Gastroesophageal sphincter (tissue), 4 donors: ENCODE measurements around the gene ZSCAN12. TPM values are rescaled to one million over a fixed set of nuclear protein-coding genes. Genes with fewer than 3 reads are reported as not detected.

ENCODE experiments used
- ATAC-seq: fragments of 150-250 bp; one replicate; pipeline ENCODE4 v1.9.1; 2016; ENCODE audit warnings: mild to moderate bottlenecking, moderate library complexity
- H3K27ac ChIP-seq, 4 donors: fragments of 200-600 bp; sonication (generic) in 3 of 4; 1 replicate in 3 of 4; 2 replicates in 1 of 4; pipeline ENCODE4 v1.5.1; 2016 to 2019
- H3K27me3 ChIP-seq: fragments of 200-600 bp; sonication (generic); one replicate; pipeline ENCODE4 v1.5.1; 2019
- H3K36me3 ChIP-seq, 2 donors: fragments of 200-600 bp; sonication (generic); one replicate each; pipeline ENCODE4 v1.5.1; 2019; ENCODE audit warnings: control low read depth in 1 of 2
- H3K4me1 ChIP-seq, 3 donors: fragments of 200-600 bp; sonication (generic); 1 replicate in 2 of 3; 2 replicates in 1 of 3; pipeline ENCODE4 v1.5.1; 2016 to 2019; ENCODE audit warnings: control low read depth in 2 of 3
- H3K4me3 ChIP-seq, 2 donors: fragments of 200-600 bp; sonication (generic); one replicate each; pipeline ENCODE4 v1.5.1; 2019; ENCODE audit warnings: mild to moderate bottlenecking in 1 of 2, moderate library complexity in 1 of 2
- H3K9me3 ChIP-seq, 3 donors: fragments of 200-600 bp; sonication (generic); one replicate each; pipeline ENCODE4 v1.5.1; 2017 to 2019; ENCODE audit warnings: control low read depth in 2 of 3
- CTCF ChIP-seq, 4 experiments: fragments of 200-600 bp in 2 of 4; fragments of 450-650 bp in 2 of 4; sonication (generic) in 1 of 4; IDR thresholded peaks; one replicate each; pipeline ENCODE4 v1.5.1; 2017 to 2019; ENCODE audit warnings: antibody characterized with exemption in 4 of 4, mild to moderate bottlenecking in 2 of 4, moderate library complexity in 2 of 4
- EP300 ChIP-seq: sonication (generic); formaldehyde crosslinking; IDR thresholded peaks from one replicate; pipeline ENCODE4 v1.6.1; 2017; ENCODE audit warnings: antibody characterized with exemption, mild to moderate bottlenecking
- POLR2A ChIP-seq, 2 donors: fragments of 450-650 bp; IDR thresholded peaks; one replicate each; pipeline ENCODE4 v1.6.1; 2017; ENCODE audit warnings: antibody characterized with exemption in 2 of 2, mild to moderate bottlenecking in 2 of 2, moderate library complexity in 1 of 2
- POLR2AphosphoS5 ChIP-seq: sonication (generic); formaldehyde crosslinking; IDR thresholded peaks from one replicate; pipeline ENCODE4 v1.6.1; 2017; ENCODE audit warnings: antibody characterized with exemption
- WGBS, 2 donors: methylation state at CpG; one replicate each; pipeline ENCODE4 v1.1.5; 2018; ENCODE audit warnings: low coverage in 1 of 2; 5-methylcytosine and 5-hydroxymethylcytosine counted together
- total RNA-seq, 4 donors: library from RNA; depleted of rRNA; stranded (reverse); fragments of >200 nt; gene quantifications; one replicate each; pipeline ENCODE4 v1.1.0, GENCODE V29; 2016

Gene ZSCAN12
- total RNA-seq, 4 donors from 2014 or later, result 5.6 to 8.6 (median 6.0) TPM

- ATAC-seq, result peak; percentile 97
- no peaks in the 10 kb centered on the region for H3K27me3 ChIP-seq
- WGBS, 2 donors, result 0% methylated on average over 1 to 15 of the region's 35 CpGs
- no peaks in the 10 kb centered on the region for H3K36me3 ChIP-seq
- peak within 1 kb of the TSS; percentile 73 to 81 for H3K4me3 ChIP-seq
- peaks cover 6 to 26% (median 10%) of the 10 kb centered on the region in 3 donors for H3K4me1 ChIP-seq
- peak; percentile 92 for TF ChIP-seq POLR2AphosphoS5
- no peak for TF ChIP-seq CTCF (IDR thresholded peaks at IDR 0.05)
- TF ChIP-seq EP300, result no peak
- peak; percentile 90 to 92 for TF ChIP-seq POLR2A (IDR thresholded peaks at IDR 0.05)
- H3K27ac ChIP-seq, result peak within 1 kb of the TSS; percentile 97 to 98 (median 98)
- H3K9me3 ChIP-seq, result no peaks in the 10 kb centered on the region
Measured at GRCh38 chr6:28335564-28336283, 63.8 kb downstream of the ZSCAN12 start, which contains the start of gene ZSCAN31. Gene ZSCAN31 (minus strand): TSS chr6:28336148. CDS start chr6:28329683, 6,465 bp downstream.

GRCh38 chr6:28335040-28335563, 64.4 kb downstream of the ZSCAN12 start:
- peak overlapping the region; percentile 73 to 81 for H3K4me3 ChIP-seq
- H3K9me3 ChIP-seq, result no peaks in the 10 kb centered on the region
- whole genome bisulfite sequencing, 2 donors, result 35 to 44% methylated on average over 6 to 10 of the region's 12 CpGs
- no peak for ATAC-seq
- peak overlapping the region; percentile 97 to 98 (median 98) for H3K27ac ChIP-seq
- TF ChIP-seq POLR2AphosphoS5 (no peak), CTCF (IDR thresholded peaks at IDR 0.05) (no peak), POLR2A (IDR thresholded peaks at IDR 0.05) (no peak), EP300 (no peak)
- H3K36me3 ChIP-seq, result no peaks in the 10 kb centered on the region
- H3K27me3 ChIP-seq, result no peaks in the 10 kb centered on the region
- peaks cover 6 to 26% (median 10%) of the 10 kb centered on the region in 3 donors for H3K4me1 ChIP-seq

GRCh38 chr6:28334286-28335039, 65.1 kb downstream of the ZSCAN12 start:
- ATAC-seq, result no peak
- Histone ChIP-seq H3K9me3 (no peaks in the 10 kb centered on the region), H3K27ac (peak overlapping the region; percentile 97 to 98 (median 98)), H3K4me3 (peak overlapping the region in 1 of 2 donors; percentile 81), H3K27me3 (no peaks in the 10 kb centered on the region), H3K4me1 (peaks cover 6 to 26% (median 10%) of the 10 kb centered on the region in 3 donors), H3K36me3 (peaks cover 0 to under 1% of the 10 kb centered on the region in 2 donors)
- no peak for TF ChIP-seq CTCF (IDR thresholded peaks at IDR 0.05)
- no peak for TF ChIP-seq POLR2A (IDR thresholded peaks at IDR 0.05)
- TF ChIP-seq POLR2AphosphoS5, result no peak
- TF ChIP-seq EP300, result no peak
- 77 to 87% methylated on average over 7 of the region's 7 CpGs for WGBS, 2 donors

- peaks cover 4 to 9% of the 10 kb centered on the region in 2 donors for H3K36me3 ChIP-seq
- no peak for ATAC-seq
- WGBS, 2 donors, result 65% methylated on average over 1 of the region's 1 CpG; no CpG with 5 or more reads in 1 of the 2 donors
- peaks cover 6 to 26% (median 10%) of the 10 kb centered on the region in 3 donors for H3K4me1 ChIP-seq
- peaks cover 0 to 8% (median 0%) of the 10 kb centered on the region in 3 donors for H3K9me3 ChIP-seq
- H3K4me3 ChIP-seq, result no peak overlapping the region
- peak overlapping the region in 1 of 4 donors; percentile 97 for H3K27ac ChIP-seq
- TF ChIP-seq EP300 (no peak), CTCF (IDR thresholded peaks at IDR 0.05) (no peak), POLR2AphosphoS5 (no peak), POLR2A (IDR thresholded peaks at IDR 0.05) (no peak)
- no peaks in the 10 kb centered on the region for H3K27me3 ChIP-seq
Measured at GRCh38 chr6:28333599-28334018, 65.9 kb downstream of the ZSCAN12 start.
